ENCODE measurements around the gene CTNNA1.
"Not testable (repeated sequence)": the region's sequence is repeated elsewhere in the genome, so short reads cannot be mapped to it uniquely, and the experiment has no call there.

CTNNA1 gene

GRCh38 chr5:138831703-138832102, 78.5 kb downstream of the CTNNA1 start:
- H3K4me1 ChIP-seq: peaks cover 0 to 37% (median 11%) of the 10 kb centered on the region in 4 donors

GRCh38 chr5:138832218-138832617, 79.0 kb downstream of the CTNNA1 start:
- no peak overlapping the region for H3K4me3 ChIP-seq
- intact Hi-C loops (cut with DNase I; ENCODE audit: low total_unique reads): no loop called here
- peaks cover 0 to 37% (median 11%) of the 10 kb centered on the region in 4 donors for H3K4me1 ChIP-seq
- H3K9me3 ChIP-seq: no peaks in the 10 kb centered on the region
- TF ChIP-seq, protein P1, sequence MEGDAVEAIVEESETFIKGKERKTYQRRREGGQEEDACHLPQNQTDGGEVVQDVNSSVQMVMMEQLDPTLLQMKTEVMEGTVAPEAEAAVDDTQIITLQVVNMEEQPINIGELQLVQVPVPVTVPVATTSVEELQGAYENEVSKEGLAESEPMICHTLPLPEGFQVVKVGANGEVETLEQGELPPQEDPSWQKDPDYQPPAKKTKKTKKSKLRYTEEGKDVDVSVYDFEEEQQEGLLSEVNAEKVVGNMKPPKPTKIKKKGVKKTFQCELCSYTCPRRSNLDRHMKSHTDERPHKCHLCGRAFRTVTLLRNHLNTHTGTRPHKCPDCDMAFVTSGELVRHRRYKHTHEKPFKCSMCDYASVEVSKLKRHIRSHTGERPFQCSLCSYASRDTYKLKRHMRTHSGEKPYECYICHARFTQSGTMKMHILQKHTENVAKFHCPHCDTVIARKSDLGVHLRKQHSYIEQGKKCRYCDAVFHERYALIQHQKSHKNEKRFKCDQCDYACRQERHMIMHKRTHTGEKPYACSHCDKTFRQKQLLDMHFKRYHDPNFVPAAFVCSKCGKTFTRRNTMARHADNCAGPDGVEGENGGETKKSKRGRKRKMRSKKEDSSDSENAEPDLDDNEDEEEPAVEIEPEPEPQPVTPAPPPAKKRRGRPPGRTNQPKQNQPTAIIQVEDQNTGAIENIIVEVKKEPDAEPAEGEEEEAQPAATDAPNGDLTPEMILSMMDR (IDR thresholded peaks at IDR 0.05): no peak
- no peak overlapping the region for H3K27ac ChIP-seq
- DNase-seq: no peak
- H3K36me3 ChIP-seq: peaks cover 7 to 20% (median 17%) of the 10 kb centered on the region in 3 donors
- no peaks in the 10 kb centered on the region for H3K27me3 ChIP-seq

More at GRCh38 chr5:138831703-138832102, 78.5 kb downstream of the CTNNA1 start:
- Histone ChIP-seq H3K9me3 (no peaks in the 10 kb centered on the region), H3K36me3 (peaks cover 7 to 22% (median 22%) of the 10 kb centered on the region in 3 donors), H3K27me3 (no peaks in the 10 kb centered on the region), H3K27ac (no peak overlapping the region), H3K4me3 (no peak overlapping the region)
- TF ChIP-seq, protein P1 (IDR thresholded peaks at IDR 0.05): no peak
- DNase-seq: no peak
- intact Hi-C loops (cut with DNase I; ENCODE audit: low total_unique reads): no loop called here

- DNase-seq: no peak
- H3K27me3 ChIP-seq: no peaks in the 10 kb centered on the region
- TF ChIP-seq, protein P1 (IDR thresholded peaks at IDR 0.05): no peak
- intact Hi-C loops (cut with DNase I; ENCODE audit: low total_unique reads): no loop called here
- no peak overlapping the region for H3K27ac ChIP-seq
- peaks cover 0 to 37% (median 11%) of the 10 kb centered on the region in 4 donors for H3K4me1 ChIP-seq
- peaks cover 1 to 12% (median 9%) of the 10 kb centered on the region in 3 donors for H3K36me3 ChIP-seq
- no peaks in the 10 kb centered on the region for H3K9me3 ChIP-seq
- H3K4me3 ChIP-seq: no peak overlapping the region
Measured at GRCh38 chr5:138833080-138833479, 79.9 kb downstream of the CTNNA1 start.

DNA sequence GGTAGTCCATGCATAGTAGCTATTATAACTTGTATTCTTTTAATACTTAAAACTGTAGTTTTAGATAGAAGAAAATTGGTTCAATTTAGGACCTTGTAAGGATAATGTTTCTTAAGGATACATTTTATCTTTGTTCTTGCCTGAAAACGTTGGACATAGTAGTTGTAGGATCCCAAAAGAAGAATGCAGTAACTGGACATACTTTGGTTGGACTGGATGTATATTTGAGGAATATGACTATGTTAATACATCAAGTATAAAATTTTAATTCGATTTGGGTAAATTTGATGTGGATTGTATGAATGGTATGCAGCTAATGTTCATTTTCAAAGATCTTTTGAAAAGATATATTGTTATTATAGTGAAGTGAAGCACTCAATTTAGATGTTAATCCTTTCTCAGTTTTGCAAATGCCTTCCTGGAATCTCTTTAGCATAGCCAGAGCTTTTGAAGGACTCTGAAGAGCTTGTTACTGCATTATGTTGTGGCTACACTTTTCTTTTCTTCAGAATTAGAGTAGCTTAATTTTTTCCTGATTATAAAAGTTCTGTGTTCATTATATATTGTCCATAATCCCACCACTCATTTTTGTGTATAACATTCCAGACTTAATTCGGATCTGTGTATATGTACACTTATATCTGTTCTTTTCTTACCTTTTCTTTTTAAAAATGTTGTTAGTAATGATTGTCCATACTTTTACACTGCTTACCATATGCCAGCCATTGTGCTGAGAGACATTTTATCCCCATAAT, 80.7 kb downstream of the CTNNA1 start:
- Histone ChIP-seq H3K36me3 (peaks cover 0 to 3% (median 2%) of the 10 kb centered on the region in 3 donors), H3K27ac (no peak overlapping the region), H3K9me3 (no peaks in the 10 kb centered on the region), H3K27me3 (no peaks in the 10 kb centered on the region), H3K4me3 (no peak overlapping the region), H3K4me1 (peaks cover 0 to 37% (median 11%) of the 10 kb centered on the region in 4 donors)
- intact Hi-C loops (cut with DNase I; ENCODE audit: low total_unique reads): no loop called here
- TF ChIP-seq, protein P1 (IDR thresholded peaks at IDR 0.05): no peak
- no peak for DNase-seq

GRCh38 chr5:138834853-138835252, 81.6 kb downstream of the CTNNA1 start:
- peaks cover 0 to 45% (median 11%) of the 10 kb centered on the region in 4 donors for H3K4me1 ChIP-seq
- H3K27me3 ChIP-seq; DNase-seq; H3K4me3 ChIP-seq; H3K36me3 ChIP-seq; H3K27ac ChIP-seq; H3K9me3 ChIP-seq; intact Hi-C loops (cut with DNase I; ENCODE audit: low total_unique reads): not testable (repeated sequence)

GRCh38 chr5:138837160-138837559, 83.9 kb downstream of the CTNNA1 start:
- no peaks in the 10 kb centered on the region for H3K27me3 ChIP-seq
- intact Hi-C loops (cut with DNase I; ENCODE audit: low total_unique reads): no loop called here
- peaks cover 0 to 53% (median 8%) of the 10 kb centered on the region in 4 donors for H3K4me1 ChIP-seq
- no peak for DNase-seq
- TF ChIP-seq, protein P1 (IDR thresholded peaks at IDR 0.05): no peak
- H3K36me3 ChIP-seq: no peaks in the 10 kb centered on the region
- no peaks in the 10 kb centered on the region for H3K9me3 ChIP-seq
- H3K27ac ChIP-seq: no peak overlapping the region
- no peak overlapping the region for H3K4me3 ChIP-seq

Data from tibial artery (tissue), 4 donors.